Measurements from ENCODE around the gene CAMK1D.

- no peak for TF ChIP-seq RBBP5 (conservative IDR thresholded peaks at IDR 0.05)
- TF ChIP-seq POLR2A (IDR thresholded peaks at IDR 0.05; ENCODE audit: low read depth, low read length): no peak
- no peak for TF ChIP-seq EZH2 (IDR thresholded peaks at IDR 0.05; ENCODE audit: borderline replicate concordance, control insufficient read depth, low read depth, low read length)
- no peak for TF ChIP-seq ZZZ3 (IDR thresholded peaks at IDR 0.05; ENCODE audit: control insufficient read depth, insufficient read length, low read depth)
- TF ChIP-seq MTA3 (IDR thresholded peaks at IDR 0.05; ENCODE audit: borderline replicate concordance, low read length): no peak
- no peak for TF ChIP-seq NR2C2 (IDR thresholded peaks at IDR 0.05; ENCODE audit: borderline replicate concordance, control insufficient read depth, insufficient read length, low read depth)
- no peak for TF ChIP-seq SIN3A (IDR thresholded peaks at IDR 0.05; ENCODE audit: low read depth, low read length)
- no peak for TF ChIP-seq RAD21 (IDR thresholded peaks at IDR 0.05; ENCODE audit: insufficient read depth, low read depth, low read length)
- TF ChIP-seq, protein P1, sequence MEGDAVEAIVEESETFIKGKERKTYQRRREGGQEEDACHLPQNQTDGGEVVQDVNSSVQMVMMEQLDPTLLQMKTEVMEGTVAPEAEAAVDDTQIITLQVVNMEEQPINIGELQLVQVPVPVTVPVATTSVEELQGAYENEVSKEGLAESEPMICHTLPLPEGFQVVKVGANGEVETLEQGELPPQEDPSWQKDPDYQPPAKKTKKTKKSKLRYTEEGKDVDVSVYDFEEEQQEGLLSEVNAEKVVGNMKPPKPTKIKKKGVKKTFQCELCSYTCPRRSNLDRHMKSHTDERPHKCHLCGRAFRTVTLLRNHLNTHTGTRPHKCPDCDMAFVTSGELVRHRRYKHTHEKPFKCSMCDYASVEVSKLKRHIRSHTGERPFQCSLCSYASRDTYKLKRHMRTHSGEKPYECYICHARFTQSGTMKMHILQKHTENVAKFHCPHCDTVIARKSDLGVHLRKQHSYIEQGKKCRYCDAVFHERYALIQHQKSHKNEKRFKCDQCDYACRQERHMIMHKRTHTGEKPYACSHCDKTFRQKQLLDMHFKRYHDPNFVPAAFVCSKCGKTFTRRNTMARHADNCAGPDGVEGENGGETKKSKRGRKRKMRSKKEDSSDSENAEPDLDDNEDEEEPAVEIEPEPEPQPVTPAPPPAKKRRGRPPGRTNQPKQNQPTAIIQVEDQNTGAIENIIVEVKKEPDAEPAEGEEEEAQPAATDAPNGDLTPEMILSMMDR (IDR thresholded peaks at IDR 0.05 in 2 of 3, conservative IDR thresholded peaks at IDR 0.05 in 1 of 3; ENCODE audit: control insufficient read depth in 2 of 3, extremely low read depth in 1 of 3, insufficient read depth in 1 of 3, low read depth in 3 of 3, low read length in 3 of 3): no peak
- no peak for TF ChIP-seq POLR2AphosphoS5 (IDR thresholded peaks at IDR 0.05; ENCODE audit: low read length)
- TF ChIP-seq, protein P2, sequence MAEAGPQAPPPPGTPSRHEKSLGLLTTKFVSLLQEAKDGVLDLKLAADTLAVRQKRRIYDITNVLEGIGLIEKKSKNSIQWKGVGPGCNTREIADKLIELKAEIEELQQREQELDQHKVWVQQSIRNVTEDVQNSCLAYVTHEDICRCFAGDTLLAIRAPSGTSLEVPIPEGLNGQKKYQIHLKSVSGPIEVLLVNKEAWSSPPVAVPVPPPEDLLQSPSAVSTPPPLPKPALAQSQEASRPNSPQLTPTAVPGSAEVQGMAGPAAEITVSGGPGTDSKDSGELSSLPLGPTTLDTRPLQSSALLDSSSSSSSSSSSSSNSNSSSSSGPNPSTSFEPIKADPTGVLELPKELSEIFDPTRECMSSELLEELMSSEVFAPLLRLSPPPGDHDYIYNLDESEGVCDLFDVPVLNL (IDR thresholded peaks at IDR 0.05; ENCODE audit: low read depth, low read length): no peak
These were observed 84.9 kb downstream of the CAMK1D start for GRCh38 chr10:12434277-12434676.

Measured in GM12878 (cell line).